HG03460 (cell line): ENCODE results near the gene MYO9B.
A peak's percentile ranks its signal among the peaks of the same experiment; 100 is the strongest.

ENCODE experiments used
- ATAC-seq: cut with Tn5 transposase; IDR thresholded peaks from one replicate; pipeline ENCODE4 v1.9.1; 2021; ENCODE audit not compliant: unreplicated experiment

The MYO9B gene, protein sequence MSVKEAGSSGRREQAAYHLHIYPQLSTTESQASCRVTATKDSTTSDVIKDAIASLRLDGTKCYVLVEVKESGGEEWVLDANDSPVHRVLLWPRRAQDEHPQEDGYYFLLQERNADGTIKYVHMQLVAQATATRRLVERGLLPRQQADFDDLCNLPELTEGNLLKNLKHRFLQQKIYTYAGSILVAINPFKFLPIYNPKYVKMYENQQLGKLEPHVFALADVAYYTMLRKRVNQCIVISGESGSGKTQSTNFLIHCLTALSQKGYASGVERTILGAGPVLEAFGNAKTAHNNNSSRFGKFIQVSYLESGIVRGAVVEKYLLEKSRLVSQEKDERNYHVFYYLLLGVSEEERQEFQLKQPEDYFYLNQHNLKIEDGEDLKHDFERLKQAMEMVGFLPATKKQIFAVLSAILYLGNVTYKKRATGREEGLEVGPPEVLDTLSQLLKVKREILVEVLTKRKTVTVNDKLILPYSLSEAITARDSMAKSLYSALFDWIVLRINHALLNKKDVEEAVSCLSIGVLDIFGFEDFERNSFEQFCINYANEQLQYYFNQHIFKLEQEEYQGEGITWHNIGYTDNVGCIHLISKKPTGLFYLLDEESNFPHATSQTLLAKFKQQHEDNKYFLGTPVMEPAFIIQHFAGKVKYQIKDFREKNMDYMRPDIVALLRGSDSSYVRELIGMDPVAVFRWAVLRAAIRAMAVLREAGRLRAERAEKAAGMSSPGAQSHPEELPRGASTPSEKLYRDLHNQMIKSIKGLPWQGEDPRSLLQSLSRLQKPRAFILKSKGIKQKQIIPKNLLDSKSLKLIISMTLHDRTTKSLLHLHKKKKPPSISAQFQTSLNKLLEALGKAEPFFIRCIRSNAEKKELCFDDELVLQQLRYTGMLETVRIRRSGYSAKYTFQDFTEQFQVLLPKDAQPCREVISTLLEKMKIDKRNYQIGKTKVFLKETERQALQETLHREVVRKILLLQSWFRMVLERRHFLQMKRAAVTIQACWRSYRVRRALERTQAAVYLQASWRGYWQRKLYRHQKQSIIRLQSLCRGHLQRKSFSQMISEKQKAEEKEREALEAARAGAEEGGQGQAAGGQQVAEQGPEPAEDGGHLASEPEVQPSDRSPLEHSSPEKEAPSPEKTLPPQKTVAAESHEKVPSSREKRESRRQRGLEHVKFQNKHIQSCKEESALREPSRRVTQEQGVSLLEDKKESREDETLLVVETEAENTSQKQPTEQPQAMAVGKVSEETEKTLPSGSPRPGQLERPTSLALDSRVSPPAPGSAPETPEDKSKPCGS (N-terminal part only)

DNA sequence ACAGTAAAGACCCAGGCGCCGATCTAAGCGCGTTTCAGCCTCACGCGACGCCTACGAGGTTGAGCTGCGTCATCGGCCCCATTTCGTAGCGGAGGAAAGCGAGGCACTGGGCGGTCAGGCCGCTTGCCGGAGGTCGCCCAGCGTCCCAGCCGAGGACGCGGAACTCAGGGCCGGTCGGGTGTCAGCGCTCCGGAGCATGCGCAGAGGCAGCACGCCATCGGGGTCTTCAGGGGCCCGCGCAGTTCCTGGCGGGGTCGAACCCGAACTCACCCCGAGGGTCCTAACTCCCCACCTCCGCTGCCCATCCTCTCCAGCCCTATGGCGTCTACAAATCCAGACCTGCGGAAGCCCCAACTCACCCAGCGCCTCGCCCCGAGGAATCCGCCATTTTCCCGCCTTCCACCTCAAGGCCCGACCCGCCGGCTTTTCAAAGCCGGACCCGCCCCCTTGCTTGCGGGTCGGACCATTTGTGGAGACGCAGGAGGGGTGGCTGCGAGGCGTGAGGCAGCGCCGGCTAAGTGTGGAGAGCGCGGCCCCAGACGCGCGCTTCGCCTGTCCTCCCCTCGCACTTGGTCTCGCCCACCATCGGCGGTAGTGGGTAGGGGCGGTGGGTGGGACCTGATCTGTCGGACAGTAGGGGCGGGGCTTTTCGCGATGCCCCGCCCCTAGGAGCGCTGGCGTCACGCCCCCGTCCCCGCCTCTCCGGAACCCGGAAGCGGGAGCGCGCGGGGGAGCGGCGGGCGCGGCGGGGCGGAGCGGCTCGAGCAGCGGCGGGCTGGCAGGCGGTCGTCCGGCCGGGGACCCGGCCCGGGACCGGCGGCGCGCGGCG is at the start of gene MYO9B, which contains the start of gene HAUS8:
MYO9B (plus strand) TSS at position 743 of the 829 bp plus-strand sequence. CDS start 25,941 bp downstream, outside the sequence.
HAUS8 (minus strand) TSS at position 418 of the 829 bp plus-strand sequence; CDS start at position 388, 30 bp downstream.
- ATAC-seq: peak; percentile 59

DNA sequence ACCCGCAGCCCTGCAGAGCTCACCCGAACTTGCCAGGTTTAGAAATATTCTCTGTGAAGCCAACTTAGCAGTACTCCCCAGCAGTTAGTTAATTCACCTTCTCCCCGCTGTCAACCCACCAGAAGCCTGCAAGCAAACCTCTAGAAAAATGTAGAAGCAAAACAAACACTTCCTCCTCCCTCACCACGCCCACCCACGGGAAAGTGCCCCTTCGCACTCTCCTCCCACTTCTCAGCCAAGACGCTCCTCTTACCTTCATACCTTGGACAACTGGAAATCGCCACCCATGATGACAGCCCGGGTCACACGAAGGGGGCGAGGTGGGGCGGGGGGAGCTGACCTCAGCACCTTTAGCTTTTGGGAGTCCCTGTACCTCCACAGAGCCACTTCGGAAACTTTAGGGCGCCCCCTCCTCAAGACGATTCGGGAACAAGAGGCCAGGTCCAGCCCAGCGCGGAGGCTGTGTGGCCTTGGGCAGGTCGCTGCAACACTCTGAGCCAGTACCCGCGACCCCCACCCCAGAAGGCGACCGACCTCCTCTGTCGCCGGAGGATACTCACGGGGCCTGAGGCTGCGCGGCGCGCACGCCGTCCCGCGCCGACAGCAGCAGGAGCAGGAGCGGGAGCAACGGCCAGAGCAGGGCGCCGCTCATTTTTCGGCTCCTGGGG is 49.5 kb upstream of the MYO9B start:
- no peak for ATAC-seq

DNA sequence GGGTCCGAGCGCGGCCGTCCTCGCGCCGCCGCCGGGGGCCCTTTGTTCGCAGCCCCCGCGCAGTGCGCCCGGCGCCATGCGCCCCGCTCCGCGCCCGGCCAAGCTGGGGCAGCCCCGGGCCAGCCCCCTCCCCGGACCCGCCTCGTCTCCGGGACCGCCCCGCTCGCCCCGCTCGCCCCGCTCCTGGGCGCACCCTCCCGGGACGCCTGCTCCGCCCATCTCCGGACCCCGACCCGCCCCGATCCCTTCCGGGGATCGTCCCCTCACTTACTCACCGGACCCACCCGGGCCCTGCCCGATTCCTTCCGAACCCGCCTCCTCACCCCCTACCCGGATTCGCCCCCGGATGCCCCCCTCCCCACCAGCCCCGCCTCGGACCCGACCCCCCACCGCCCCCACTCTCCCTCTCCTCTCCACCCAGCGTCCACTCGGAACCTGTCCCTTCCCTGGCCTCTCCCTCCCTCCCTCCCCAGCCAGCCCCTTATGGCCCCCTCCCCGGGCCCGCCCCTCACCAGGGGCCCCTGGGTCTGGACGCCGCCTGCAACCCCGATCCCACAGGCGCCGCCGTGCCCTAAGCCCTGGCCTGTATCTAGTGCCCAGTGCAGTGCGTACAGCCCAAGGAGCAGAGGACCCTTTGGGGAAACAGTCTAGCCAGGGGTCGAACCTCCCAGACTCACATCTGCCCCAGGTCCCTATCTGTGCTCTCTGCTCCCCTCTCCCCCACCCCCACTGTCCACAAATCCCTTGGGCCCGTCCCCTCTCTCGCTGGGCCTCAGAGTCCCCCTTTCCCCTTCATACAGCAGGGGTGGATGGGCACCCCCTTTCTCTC is 48.7 kb upstream of the MYO9B start, which contains the start of gene CPAMD8:
CPAMD8 (minus strand) TSS at position 105 of the 829 bp plus-strand sequence. CDS start 168 bp downstream, outside the sequence.
- ATAC-seq: no peak

DNA sequence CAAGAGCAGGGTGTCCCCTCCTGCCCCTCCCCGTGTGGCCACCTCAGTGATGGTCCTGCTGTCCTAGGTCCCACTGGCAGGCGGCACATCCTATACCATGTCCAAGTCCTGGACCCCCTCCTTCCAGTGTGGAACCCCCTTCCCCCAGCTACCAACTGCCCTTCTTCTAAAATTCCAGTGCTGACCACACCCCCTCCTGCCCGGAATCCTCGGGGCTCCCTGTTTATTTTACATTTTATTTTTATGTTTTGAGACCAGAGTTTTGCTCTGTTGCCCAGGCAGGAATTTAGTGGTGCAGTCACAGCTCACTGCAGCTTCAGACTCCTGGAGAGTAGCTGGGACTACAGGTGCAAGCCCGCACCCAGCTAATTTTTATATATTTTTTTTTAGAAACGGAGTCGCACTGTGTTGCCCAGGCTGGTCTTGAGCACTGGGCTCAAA is 48.0 kb upstream of the MYO9B start:
- no peak for ATAC-seq

DNA sequence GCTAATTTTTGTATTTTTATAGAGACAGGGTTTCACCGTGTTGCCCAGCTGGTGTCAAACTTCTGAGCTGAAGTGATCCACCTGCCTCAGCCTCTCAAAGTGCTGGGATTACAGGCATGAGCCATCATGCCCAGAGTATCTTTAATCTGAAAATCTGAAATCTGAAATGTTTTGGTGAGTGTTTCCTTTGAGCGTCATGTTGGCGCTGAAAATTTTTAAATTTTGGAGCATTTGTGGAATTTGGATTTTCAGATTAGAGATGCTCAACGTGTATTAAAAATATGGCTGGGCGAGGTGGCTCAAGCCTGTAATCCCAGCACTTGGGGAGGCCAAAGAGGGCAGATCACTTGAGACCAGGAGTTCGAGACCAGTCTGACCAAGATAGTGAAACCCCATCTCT is 43.8 kb upstream of the MYO9B start:
- ATAC-seq: no peak

DNA sequence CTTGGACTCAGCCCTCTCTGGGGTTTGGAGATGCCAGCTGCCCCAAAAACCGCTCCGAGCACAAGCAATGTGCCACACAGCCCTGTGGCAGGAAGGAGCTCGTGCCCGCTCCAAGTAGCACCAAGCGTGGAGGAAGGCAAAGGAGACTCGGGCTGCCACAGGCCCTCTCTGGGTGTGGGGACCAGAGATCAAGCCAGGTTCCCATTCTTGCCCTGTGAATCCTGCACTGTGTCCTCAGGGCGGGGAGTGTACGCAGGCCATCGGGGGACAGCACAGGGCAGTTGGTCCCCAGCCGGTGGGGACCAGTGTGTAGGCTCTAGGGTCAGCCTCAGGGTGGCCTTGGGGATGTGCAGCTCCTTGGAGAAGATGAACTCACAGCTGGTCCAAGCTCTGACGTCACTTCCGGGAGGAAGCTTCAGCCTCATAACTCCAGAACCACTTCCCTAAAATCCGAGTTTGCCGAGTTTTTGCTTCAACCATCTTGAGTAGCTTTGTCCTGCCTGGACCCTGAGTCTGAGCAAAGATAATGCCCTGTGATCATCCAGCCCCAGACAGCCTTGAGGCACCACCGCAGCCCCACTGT is 39.6 kb upstream of the MYO9B start:
- no peak for ATAC-seq

DNA sequence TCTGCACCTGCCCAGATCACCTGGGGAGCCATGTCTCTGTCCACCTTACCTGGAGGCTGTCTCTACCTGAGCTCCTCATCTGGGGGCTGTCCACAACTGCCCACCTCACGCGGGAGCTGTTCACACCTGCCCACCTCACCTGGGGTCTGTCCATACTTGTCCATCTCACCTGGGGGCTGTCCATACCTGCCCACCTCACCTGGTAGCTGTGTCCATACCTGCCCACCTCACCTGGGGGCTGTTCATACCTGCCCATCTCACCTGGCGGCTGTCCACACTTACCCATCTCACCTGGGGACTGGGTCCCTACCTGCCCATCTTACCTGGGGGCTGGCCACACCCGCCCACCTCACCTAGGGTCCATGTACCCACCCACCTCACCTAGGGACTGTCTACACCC is 38.9 kb upstream of the MYO9B start:
- no peak for ATAC-seq

- ATAC-seq: no peak
Observed at GRCh38 chr19:17037184-17037583, 38.4 kb upstream of the MYO9B start.

DNA sequence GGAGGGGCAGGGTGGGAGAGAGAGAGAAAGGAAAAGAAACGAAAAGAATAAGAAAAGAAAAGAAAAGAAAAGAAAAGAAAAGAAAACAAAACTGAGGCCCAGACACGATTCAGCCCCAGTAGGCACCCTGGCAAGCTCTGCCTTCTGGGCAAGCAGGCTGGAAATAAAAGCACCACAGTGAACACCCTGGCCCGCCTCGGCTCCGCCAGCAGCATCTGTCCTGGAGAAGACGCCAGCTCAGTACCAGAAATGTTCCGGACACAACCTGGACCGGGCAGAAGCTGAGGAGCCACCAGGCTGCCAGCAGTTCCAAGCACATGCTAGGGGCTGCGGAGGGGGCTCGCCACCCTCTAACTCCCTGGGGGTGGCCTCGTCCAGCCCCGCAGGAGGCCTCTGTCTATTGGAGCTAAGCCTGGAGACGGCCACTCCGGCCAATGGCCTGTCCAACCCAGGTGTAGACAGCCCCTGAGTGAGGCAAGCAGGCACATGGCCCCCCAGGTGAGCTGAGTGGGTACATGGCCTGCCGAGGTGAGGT is 37.5 kb upstream of the MYO9B start:
- no peak for ATAC-seq

- no peak for ATAC-seq
Observed at GRCh38 chr19:17041976-17042375, 33.6 kb upstream of the MYO9B start.

DNA sequence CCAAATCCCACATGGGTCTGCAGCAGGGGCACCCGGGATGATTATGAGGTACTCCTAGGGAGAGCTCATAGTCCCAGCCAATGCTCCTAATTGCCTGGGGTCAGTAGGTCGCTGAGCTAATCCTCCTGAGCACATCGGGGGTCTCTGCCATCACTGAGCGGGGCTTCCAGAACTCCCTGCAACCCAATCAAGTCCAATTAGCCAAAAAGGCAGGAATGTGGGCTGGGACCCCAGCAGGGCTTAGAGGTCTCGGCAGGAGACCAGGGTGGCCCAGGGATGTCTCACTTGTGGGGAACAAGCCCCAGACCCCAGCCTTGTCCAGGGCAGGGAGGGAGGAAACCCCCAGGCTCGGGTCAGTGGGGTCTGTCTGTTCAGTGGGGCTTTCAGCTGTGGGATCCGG is 31.8 kb upstream of the MYO9B start:
- no peak for ATAC-seq

GRCh38 chr19:17045907-17046502 is 29.6 kb upstream of the MYO9B start:
- no peak for ATAC-seq

DNA sequence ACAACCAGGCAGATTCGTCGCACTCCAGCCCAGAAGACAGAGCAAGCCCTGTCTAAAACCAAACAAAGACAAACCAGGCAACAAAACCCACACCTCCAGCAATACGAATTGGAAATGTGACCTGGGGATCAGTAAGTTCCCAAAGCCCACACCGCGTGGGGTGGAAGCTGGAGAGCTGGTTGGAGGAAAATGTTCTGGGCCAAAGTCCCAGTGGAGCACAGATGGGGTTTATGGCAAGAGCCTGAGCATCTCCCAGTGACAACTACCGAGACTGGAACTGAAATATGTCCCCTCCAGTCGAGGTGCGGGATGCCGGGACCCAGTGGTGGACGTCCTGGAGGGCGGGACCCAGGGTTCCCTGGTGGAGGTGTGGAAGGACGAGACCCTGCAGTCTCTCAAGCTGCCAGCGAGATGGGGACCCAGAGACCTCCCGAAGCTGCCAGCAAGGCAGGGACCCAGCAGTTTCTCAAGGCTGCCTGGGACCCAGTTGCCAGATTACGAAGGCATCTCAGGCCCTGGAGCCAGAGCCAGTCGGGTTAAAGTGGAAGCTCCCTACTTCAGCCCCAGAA is 26.6 kb upstream of the MYO9B start:
- ATAC-seq: no peak

DNA sequence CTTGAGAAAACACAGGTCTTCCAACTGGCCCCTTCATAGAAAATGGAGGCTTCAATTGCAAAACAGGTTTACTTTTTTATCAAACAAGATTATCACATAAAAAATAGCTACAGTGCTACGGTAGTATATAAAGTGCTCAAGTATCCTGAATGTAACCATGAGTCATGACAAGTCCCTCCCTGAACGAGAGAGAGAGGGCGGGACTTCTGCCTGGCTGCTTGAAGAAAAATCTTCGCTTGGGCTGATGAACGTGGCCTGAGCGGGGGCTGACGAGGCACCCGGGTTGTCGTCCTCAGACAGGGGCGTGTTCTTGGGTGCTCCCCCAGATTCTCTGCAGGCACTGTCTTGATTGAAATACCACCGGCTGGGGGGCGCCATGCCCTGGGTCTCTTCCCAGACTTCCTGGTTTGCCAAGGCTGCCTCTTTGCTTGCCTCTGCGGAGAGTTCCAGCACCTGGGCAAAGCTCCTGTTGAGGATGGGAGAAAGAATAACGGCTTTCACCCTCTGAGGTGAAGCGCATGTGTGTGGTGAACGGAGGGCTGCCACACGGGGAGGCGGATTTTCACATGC is 25.8 kb upstream of the MYO9B start:
- ATAC-seq: no peak

DNA sequence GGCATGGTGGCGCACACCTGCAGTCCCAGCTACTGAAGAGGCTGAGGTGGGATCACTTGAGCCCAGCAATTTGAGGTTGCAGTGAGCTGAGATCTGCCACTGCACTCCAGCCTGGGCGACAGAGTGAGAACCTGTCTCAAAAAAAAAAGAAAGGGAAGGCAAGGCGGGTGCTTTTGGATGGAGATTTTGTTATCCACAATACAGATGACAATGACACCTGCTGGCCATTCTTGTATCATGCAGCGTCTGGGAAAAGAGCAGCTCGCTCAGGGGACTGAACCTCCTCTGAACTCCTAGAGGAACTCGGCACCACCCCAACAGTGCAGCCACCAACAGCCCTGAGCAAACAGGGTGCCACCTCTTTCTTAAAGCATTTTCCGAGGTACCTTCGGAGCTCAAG is 23.1 kb upstream of the MYO9B start:
- no peak for ATAC-seq

DNA sequence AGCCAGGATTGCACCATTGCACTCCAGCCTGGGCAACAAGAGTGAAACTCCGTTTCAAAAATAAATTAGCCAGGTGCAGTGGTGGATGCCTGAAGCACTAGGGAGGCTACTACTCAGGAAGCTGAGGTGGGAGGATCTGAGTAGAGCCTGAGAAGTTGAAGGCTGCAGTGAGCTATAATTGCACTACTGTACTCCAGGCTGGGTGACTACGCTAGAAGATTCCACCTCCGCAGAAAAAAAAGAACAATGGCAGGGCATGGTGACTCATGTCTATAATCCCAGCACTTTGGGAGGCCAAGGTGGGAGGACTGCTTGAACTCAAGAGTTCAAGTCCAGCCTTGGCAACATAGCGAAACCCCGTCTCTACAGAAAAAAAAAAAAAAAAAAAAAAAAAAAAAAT is 20.8 kb upstream of the MYO9B start:
- ATAC-seq: no peak

DNA sequence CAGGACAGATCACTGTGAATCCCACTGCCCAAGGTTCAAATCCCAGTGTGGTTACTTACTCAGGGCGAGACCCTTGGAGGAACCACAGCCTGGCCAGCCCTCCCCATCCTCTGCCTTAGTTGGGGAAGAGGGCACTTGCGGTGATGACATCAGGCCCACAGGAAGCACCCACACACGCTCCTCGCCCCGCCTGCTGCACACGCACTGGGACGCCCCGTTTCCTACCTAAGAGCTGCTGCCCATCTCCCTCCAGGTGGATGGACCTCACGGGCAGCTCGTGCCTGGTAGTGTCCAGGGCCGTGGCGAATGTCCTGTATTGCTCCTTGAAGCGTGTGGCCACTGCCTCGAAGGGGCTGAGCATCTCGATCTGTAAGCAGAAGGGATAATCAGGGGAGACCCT is 19.9 kb upstream of the MYO9B start:
- no peak for ATAC-seq
